DOHH2 (cell line): ENCODE measurements around the gene CDC26.

Experiments used
- EZH2phosphoT487 ChIP-seq: fragments of 200-600 bp; sonication (generic); IDR thresholded peaks from 2 replicates; pipeline ENCODE4 v1.6.1; 2017; ENCODE audit warnings: borderline replicate concordance, mild to moderate bottlenecking, antibody characterized with exemption, low read length, moderate library complexity, mixed read lengths
- TF ChIP-seq, protein P1 (sequence below): fragments of 200-600 bp; sonication (generic); IDR thresholded peaks from one replicate; pipeline ENCODE4 v1.5.1; 2014; ENCODE audit warnings: antibody characterized with exemption, mild to moderate bottlenecking, low read depth, low read length; ENCODE audit not compliant: poor library complexity, severe bottlenecking

DNA sequence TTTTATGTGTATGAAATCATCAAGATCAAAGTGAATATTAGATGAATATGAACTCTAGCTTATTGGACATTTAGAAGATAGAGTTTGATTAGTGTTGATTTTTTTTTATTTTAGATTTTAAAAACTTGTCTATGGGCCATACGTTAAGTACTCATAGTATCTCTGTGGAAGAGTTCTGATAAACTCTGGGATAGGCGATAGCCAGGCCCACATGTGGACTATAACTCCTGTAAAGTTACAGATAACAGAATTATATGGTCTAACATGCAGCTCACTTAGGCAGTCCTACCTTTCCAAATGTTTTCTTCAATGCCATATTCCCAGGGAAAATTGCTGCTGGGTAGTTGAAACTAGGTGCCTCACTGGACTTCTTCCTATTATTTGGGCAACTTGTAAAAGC lies 43.7 kb downstream of the CDC26 start:
- TF ChIP-seq, protein P1, sequence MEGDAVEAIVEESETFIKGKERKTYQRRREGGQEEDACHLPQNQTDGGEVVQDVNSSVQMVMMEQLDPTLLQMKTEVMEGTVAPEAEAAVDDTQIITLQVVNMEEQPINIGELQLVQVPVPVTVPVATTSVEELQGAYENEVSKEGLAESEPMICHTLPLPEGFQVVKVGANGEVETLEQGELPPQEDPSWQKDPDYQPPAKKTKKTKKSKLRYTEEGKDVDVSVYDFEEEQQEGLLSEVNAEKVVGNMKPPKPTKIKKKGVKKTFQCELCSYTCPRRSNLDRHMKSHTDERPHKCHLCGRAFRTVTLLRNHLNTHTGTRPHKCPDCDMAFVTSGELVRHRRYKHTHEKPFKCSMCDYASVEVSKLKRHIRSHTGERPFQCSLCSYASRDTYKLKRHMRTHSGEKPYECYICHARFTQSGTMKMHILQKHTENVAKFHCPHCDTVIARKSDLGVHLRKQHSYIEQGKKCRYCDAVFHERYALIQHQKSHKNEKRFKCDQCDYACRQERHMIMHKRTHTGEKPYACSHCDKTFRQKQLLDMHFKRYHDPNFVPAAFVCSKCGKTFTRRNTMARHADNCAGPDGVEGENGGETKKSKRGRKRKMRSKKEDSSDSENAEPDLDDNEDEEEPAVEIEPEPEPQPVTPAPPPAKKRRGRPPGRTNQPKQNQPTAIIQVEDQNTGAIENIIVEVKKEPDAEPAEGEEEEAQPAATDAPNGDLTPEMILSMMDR: no peak
- TF ChIP-seq EZH2phosphoT487: no peak
